IPS-18a (cell line): ENCODE results near the gene DIAPH2.
A peak's percentile ranks its signal among the peaks of the same experiment; 100 is the strongest.

Source experiments
- H3K27ac ChIP-seq: one replicate; pipeline ENCODE4 v1.5.1; 2013; ENCODE audit warnings: low read length
- H3K27me3 ChIP-seq: one replicate; pipeline ENCODE4 v1.6.1; 2013; ENCODE audit warnings: mild to moderate bottlenecking, low read length; ENCODE audit not compliant: control insufficient read depth, insufficient read depth
- H3K36me3 ChIP-seq: one replicate; pipeline ENCODE4 v1.6.1; 2013; ENCODE audit warnings: low read depth, low read length; ENCODE audit not compliant: control insufficient read depth
- H3K4me1 ChIP-seq: one replicate; pipeline ENCODE4 v1.6.1; 2013; ENCODE audit warnings: low read depth, low read length; ENCODE audit not compliant: control insufficient read depth
- H3K4me3 ChIP-seq: one replicate; pipeline ENCODE4 v1.5.1; 2013; ENCODE audit warnings: low read length
- H3K9ac ChIP-seq: one replicate; pipeline ENCODE4 v1.6.1; 2013; ENCODE audit warnings: mild to moderate bottlenecking, low read length, moderate library complexity
- H3K9me3 ChIP-seq: one replicate; pipeline ENCODE4 v1.6.1; 2013; ENCODE audit warnings: low read depth, low read length; ENCODE audit not compliant: control insufficient read depth

Gene DIAPH2

GRCh38 chrX:96684339-96685209 is at the start of gene DIAPH2:
DIAPH2 (plus strand) TSS chrX:96684842.
- peaks cover 34% of the 10 kb centered on the region for H3K4me1 ChIP-seq
- peaks cover 12% of the 10 kb centered on the region for H3K27me3 ChIP-seq
- no peaks in the 10 kb centered on the region for H3K36me3 ChIP-seq
- H3K9me3 ChIP-seq = no peaks in the 10 kb centered on the region
- H3K27ac ChIP-seq = no peak within 1 kb of the TSS
- H3K9ac ChIP-seq = peak within 1 kb of the TSS; percentile 70
- peak within 1 kb of the TSS; percentile 89 for H3K4me3 ChIP-seq

GRCh38 chrX:96650023-96650422 is 34.6 kb upstream of the DIAPH2 start:
- Histone ChIP-seq H3K36me3 (no peaks in the 10 kb centered on the region), H3K27ac (no peak overlapping the region), H3K27me3 (no peaks in the 10 kb centered on the region), H3K4me1 (peaks cover 12% of the 10 kb centered on the region), H3K4me3 (no peak overlapping the region), H3K9ac (no peak overlapping the region), H3K9me3 (no peaks in the 10 kb centered on the region)

GRCh38 chrX:96655947-96656623 is 28.6 kb upstream of the DIAPH2 start:
- H3K9ac ChIP-seq = no peak overlapping the region
- H3K27me3 ChIP-seq = no peaks in the 10 kb centered on the region
- no peaks in the 10 kb centered on the region for H3K36me3 ChIP-seq
- H3K4me1 ChIP-seq = no peaks in the 10 kb centered on the region
- no peak overlapping the region for H3K4me3 ChIP-seq
- H3K27ac ChIP-seq = no peak overlapping the region
- H3K9me3 ChIP-seq = no peaks in the 10 kb centered on the region

- Histone ChIP-seq H3K9me3 (no peaks in the 10 kb centered on the region), H3K9ac (no peak overlapping the region), H3K27ac (no peak overlapping the region), H3K27me3 (peaks cover 12% of the 10 kb centered on the region), H3K4me3 (no peak overlapping the region), H3K4me1 (peaks cover 19% of the 10 kb centered on the region), H3K36me3 (no peaks in the 10 kb centered on the region)
Measured at GRCh38 chrX:96682516-96682915, 2.1 kb upstream of the DIAPH2 start.

- no peaks in the 10 kb centered on the region for H3K36me3 ChIP-seq
- H3K4me1 ChIP-seq = peaks cover 28% of the 10 kb centered on the region
- H3K9ac ChIP-seq = peak overlapping the region; percentile 70
- no peaks in the 10 kb centered on the region for H3K9me3 ChIP-seq
- no peak overlapping the region for H3K27ac ChIP-seq
- peak overlapping the region; percentile 89 for H3K4me3 ChIP-seq
- H3K27me3 ChIP-seq = peaks cover 12% of the 10 kb centered on the region
Measured at GRCh38 chrX:96683997-96684338, 674 bp upstream of the DIAPH2 start.

- Histone ChIP-seq H3K4me1 (peaks cover 43% of the 10 kb centered on the region), H3K4me3 (peak overlapping the region; percentile 89), H3K27ac (no peak overlapping the region), H3K27me3 (peaks cover 12% of the 10 kb centered on the region), H3K9ac (peak overlapping the region; percentile 70), H3K36me3 (no peaks in the 10 kb centered on the region), H3K9me3 (no peaks in the 10 kb centered on the region)
Measured at GRCh38 chrX:96685210-96686099, 813 bp downstream of the DIAPH2 start.

- Histone ChIP-seq H3K36me3 (no peaks in the 10 kb centered on the region), H3K4me1 (peaks cover 53% of the 10 kb centered on the region), H3K27ac (no peak overlapping the region), H3K27me3 (peaks cover 12% of the 10 kb centered on the region), H3K4me3 (no peak overlapping the region), H3K9me3 (no peaks in the 10 kb centered on the region), H3K9ac (no peak overlapping the region)
Measured at GRCh38 chrX:96687776-96688175, 3.1 kb downstream of the DIAPH2 start.

GRCh38 chrX:96688789-96689188 is 4.1 kb downstream of the DIAPH2 start:
- no peaks in the 10 kb centered on the region for H3K36me3 ChIP-seq
- H3K9ac ChIP-seq = no peak overlapping the region
- H3K27me3 ChIP-seq = peaks cover 12% of the 10 kb centered on the region
- H3K27ac ChIP-seq = no peak overlapping the region
- no peaks in the 10 kb centered on the region for H3K9me3 ChIP-seq
- H3K4me3 ChIP-seq = peak overlapping the region; percentile 8
- H3K4me1 ChIP-seq = peaks cover 55% of the 10 kb centered on the region

GRCh38 chrX:96689991-96690390 is 5.3 kb downstream of the DIAPH2 start:
- Histone ChIP-seq H3K27me3 (peaks cover 12% of the 10 kb centered on the region), H3K36me3 (no peaks in the 10 kb centered on the region), H3K27ac (no peak overlapping the region), H3K9ac (no peak overlapping the region), H3K4me1 (peaks cover 53% of the 10 kb centered on the region), H3K4me3 (no peak overlapping the region), H3K9me3 (no peaks in the 10 kb centered on the region)

- H3K4me1 ChIP-seq = peaks cover 37% of the 10 kb centered on the region
- H3K9me3 ChIP-seq = no peaks in the 10 kb centered on the region
- H3K36me3 ChIP-seq = no peaks in the 10 kb centered on the region
- H3K4me3 ChIP-seq = no peak overlapping the region
- H3K27ac ChIP-seq = no peak overlapping the region
- H3K9ac ChIP-seq = no peak overlapping the region
- H3K27me3 ChIP-seq = no peaks in the 10 kb centered on the region
Measured at GRCh38 chrX:96692454-96692853, 7.8 kb downstream of the DIAPH2 start.

GRCh38 chrX:96692890-96693289 is 8.2 kb downstream of the DIAPH2 start:
- no peak overlapping the region for H3K27ac ChIP-seq
- H3K9me3 ChIP-seq = no peaks in the 10 kb centered on the region
- H3K9ac ChIP-seq = no peak overlapping the region
- H3K4me1 ChIP-seq = peaks cover 35% of the 10 kb centered on the region
- no peaks in the 10 kb centered on the region for H3K36me3 ChIP-seq
- H3K4me3 ChIP-seq = no peak overlapping the region
- no peaks in the 10 kb centered on the region for H3K27me3 ChIP-seq
